Measurements from ENCODE around the gene COLEC12. TPM values are rescaled to one million over a fixed set of nuclear protein-coding genes. Genes with fewer than 3 reads are reported as not detected.

The COLEC12 gene
- total RNA-seq, 1 donor from 2014 or later = 58.1 TPM

- peak; percentile 39 for DNase-seq
Measured at GRCh38 chr18:473802-474201, 26.7 kb downstream of the COLEC12 start.

- no peak for DNase-seq
Measured at GRCh38 chr18:471716-472115, 28.8 kb downstream of the COLEC12 start.

- no peak for DNase-seq
Measured at GRCh38 chr18:470661-471501, 29.6 kb downstream of the COLEC12 start.

- DNase-seq = peak; percentile 64
Measured at GRCh38 chr18:468955-469790, 31.3 kb downstream of the COLEC12 start.

- no peak for DNase-seq
Measured at GRCh38 chr18:463827-464541, 36.5 kb downstream of the COLEC12 start.

GRCh38 chr18:463403-463802, 37.1 kb downstream of the COLEC12 start:
- DNase-seq = no peak

- DNase-seq = no peak
Measured at GRCh38 chr18:461762-462161, 38.7 kb downstream of the COLEC12 start.

GRCh38 chr18:460791-461190, 39.7 kb downstream of the COLEC12 start:
- DNase-seq = no peak

- no peak for DNase-seq
Measured at GRCh38 chr18:459814-460593, 40.5 kb downstream of the COLEC12 start.

GRCh38 chr18:457521-458412, 42.7 kb downstream of the COLEC12 start:
- peak; percentile 85 for DNase-seq

- peak; percentile 93 for DNase-seq
Measured at GRCh38 chr18:457140-457519, 43.4 kb downstream of the COLEC12 start.

GRCh38 chr18:456361-457139, 44.0 kb downstream of the COLEC12 start:
- DNase-seq = peak; percentile 73

- no peak for DNase-seq
Measured at GRCh38 chr18:453400-453799, 47.1 kb downstream of the COLEC12 start.

- DNase-seq = no peak
Measured at GRCh38 chr18:452816-453215, 47.7 kb downstream of the COLEC12 start.

GRCh38 chr18:449374-449773, 51.1 kb downstream of the COLEC12 start:
- no peak for DNase-seq

GRCh38 chr18:448116-448790, 52.2 kb downstream of the COLEC12 start:
- DNase-seq = no peak

- DNase-seq = no peak
Measured at GRCh38 chr18:446941-447560, 53.5 kb downstream of the COLEC12 start.

GRCh38 chr18:445055-445454, 55.4 kb downstream of the COLEC12 start:
- no peak for DNase-seq

- no peak for DNase-seq
Measured at GRCh38 chr18:438571-438970, 61.9 kb downstream of the COLEC12 start.

All from skin of body (tissue), 2 donors.